WERI-Rb-1 (cell line): Measurements from ENCODE around the gene TRABD2B.

Experiments
- DNase-seq: peaks from one replicate; pipeline ENCODE4 v3.0.0-alpha.2; 2020
- H3K27ac ChIP-seq: fragments of 250-450 bp; sonication (Bioruptor Pico); 2 replicates; pipeline ENCODE4 v1.5.1; 2020; ENCODE audit warnings: mild to moderate bottlenecking, moderate library complexity
- H3K27me3 ChIP-seq: fragments of 250-450 bp; sonication (Bioruptor Pico); 2 replicates; pipeline ENCODE4 v1.5.1; 2021; ENCODE audit warnings: mild to moderate bottlenecking, low read depth, moderate library complexity; ENCODE audit not compliant: insufficient read depth, severe bottlenecking
- H3K36me3 ChIP-seq: fragments of 250-450 bp; sonication (Bioruptor Pico); 2 replicates; pipeline ENCODE4 v1.5.1; 2020; ENCODE audit warnings: mild to moderate bottlenecking, moderate library complexity
- H3K4me3 ChIP-seq: 2 replicates; pipeline ENCODE4 v1.5.1; 2011; ENCODE audit warnings: low read depth, mild to moderate bottlenecking, control low read depth, low read length
- H3K9me3 ChIP-seq: fragments of 250-450 bp; sonication (Bioruptor Pico); 2 replicates; pipeline ENCODE4 v1.5.1; 2021; ENCODE audit warnings: mild to moderate bottlenecking, moderate library complexity; ENCODE audit not compliant: severe bottlenecking
- CTCF ChIP-seq: IDR thresholded peaks from 2 replicates; pipeline ENCODE4 v1.5.1; 2011; ENCODE audit warnings: low read depth, mild to moderate bottlenecking, control low read depth, inconsistent platforms, low read length

TRABD2B gene

DNA sequence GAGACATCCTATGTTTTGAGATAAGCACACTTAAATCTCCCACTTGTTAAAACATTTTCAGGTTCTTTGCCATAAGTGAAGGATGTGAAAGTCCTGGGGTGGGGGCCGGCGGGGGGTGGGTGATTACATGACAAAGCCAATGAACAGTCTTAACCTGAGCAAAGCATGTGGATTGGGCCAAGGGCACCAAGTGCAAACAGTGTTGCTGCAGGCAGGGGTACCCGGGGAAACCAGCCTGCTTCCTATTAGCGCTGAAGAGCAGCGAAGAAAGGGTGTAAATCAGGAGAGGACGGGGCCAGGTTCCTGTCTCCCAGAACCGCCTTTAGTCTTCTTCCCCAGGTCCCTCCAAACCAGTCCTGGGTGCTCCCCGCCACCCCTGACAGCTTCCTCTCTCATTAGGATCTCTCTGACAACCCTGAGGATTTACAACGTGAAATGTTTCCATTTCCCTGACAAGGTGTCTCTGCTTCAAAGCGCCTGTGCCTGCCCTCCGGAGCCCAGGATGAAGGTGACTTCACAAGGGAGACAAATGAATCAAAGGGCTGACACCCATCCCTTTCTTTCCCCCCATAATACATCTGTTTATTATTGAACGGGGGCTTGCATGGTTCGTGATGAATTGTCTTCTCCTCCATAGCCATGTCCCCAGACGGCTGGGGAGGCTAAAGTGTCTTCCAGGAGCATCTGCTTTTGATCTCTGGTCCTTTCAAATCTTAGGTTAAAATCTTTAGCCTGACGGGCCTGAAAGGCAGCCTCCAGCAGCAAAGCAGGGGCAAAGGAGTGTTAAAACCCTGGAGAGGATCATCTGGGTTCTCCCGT is 109.5 kb downstream of the TRABD2B start:
- no peak for DNase-seq
- H3K4me3 ChIP-seq, result no peak overlapping the region
- no peak overlapping the region for H3K27ac ChIP-seq
- TF ChIP-seq CTCF, result no peak
- H3K27me3 ChIP-seq, result no peaks in the 10 kb centered on the region
- no peaks in the 10 kb centered on the region for H3K9me3 ChIP-seq
- no peaks in the 10 kb centered on the region for H3K36me3 ChIP-seq

GRCh38 chr1:47887060-47887459 is 110.1 kb downstream of the TRABD2B start:
- Histone ChIP-seq H3K36me3 (no peaks in the 10 kb centered on the region), H3K27ac (no peak overlapping the region), H3K9me3 (no peaks in the 10 kb centered on the region), H3K27me3 (no peaks in the 10 kb centered on the region), H3K4me3 (no peak overlapping the region)
- DNase-seq, result no peak
- TF ChIP-seq CTCF, result no peak

DNA sequence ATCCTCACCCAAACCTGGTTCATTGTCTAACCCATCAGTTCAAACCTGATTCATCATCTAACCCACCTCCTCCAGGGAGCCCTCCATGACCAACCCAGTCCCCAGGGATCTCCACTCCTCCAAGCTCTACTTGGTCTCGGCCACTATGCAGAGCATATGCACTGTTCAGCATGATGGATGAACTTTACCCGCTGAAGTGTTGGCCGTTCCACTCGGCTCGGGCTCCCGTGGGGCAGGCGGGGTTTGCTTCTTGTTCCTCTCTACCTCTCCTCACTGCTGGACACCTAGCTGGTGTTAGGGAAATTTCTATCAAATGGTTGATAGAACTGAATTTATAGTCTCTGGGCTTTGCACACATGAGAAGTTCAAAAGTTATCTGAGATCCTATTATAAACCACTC is 111.0 kb downstream of the TRABD2B start:
- no peaks in the 10 kb centered on the region for H3K27me3 ChIP-seq
- TF ChIP-seq CTCF, result no peak
- no peak for DNase-seq

GRCh38 chr1:47885062-47885830 is 111.9 kb downstream of the TRABD2B start:
- H3K36me3 ChIP-seq, result no peaks in the 10 kb centered on the region
- no peak overlapping the region for H3K27ac ChIP-seq
- no peak overlapping the region for H3K4me3 ChIP-seq
- H3K9me3 ChIP-seq, result no peaks in the 10 kb centered on the region
- no peaks in the 10 kb centered on the region for H3K27me3 ChIP-seq
- TF ChIP-seq CTCF, result no peak
- no peak for DNase-seq

More for the DNA sequence above, 111.0 kb downstream of the TRABD2B start:
- no peaks in the 10 kb centered on the region for H3K9me3 ChIP-seq
- no peaks in the 10 kb centered on the region for H3K36me3 ChIP-seq
- H3K27ac ChIP-seq, result no peak overlapping the region
- H3K4me3 ChIP-seq, result no peak overlapping the region

DNA sequence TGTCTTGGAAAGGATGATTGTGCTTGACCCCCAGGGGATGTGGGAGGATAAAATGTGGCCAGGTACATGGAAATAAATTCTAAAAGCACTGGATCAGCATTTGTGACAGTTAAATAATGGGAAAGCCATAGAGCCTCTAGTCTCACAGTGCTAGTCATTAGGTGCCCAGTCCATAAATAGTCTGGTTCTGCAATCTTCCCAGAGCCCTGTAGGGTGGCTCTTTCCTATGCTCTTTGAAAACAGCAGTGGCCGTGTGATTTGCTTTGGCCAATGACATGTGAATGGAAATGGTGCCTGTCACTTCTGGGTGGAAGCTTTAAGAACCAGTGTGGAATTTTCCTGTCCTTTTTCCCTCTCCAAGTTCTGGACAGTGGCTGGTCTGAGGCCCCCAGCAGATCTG is 113.2 kb downstream of the TRABD2B start:
- no peaks in the 10 kb centered on the region for H3K27me3 ChIP-seq
- H3K36me3 ChIP-seq, result no peaks in the 10 kb centered on the region
- no peaks in the 10 kb centered on the region for H3K9me3 ChIP-seq
- DNase-seq, result no peak
- H3K4me3 ChIP-seq, result no peak overlapping the region
- no peak overlapping the region for H3K27ac ChIP-seq
- TF ChIP-seq CTCF, result no peak
